HEK293 (cell line): ENCODE results near the gene AP1S1.

Experiments used
- BCL11A ChIP-seq: fragments of 450-650 bp; formaldehyde crosslinking; IDR thresholded peaks from 2 replicates; pipeline ENCODE4 v1.5.1; 2016; ENCODE audit warnings: low read depth, missing biosample characterization, missing genetic modification characterization
- ELK4 ChIP-seq: IDR thresholded peaks from 2 replicates; pipeline ENCODE4 v1.6.1; 2011; ENCODE audit warnings: mild to moderate bottlenecking, low read depth, low read length, borderline replicate concordance
- IKZF3 ChIP-seq: fragments of 450-650 bp; IDR thresholded peaks from 2 replicates; pipeline ENCODE4 v1.5.0; 2018; ENCODE audit warnings: missing biosample characterization, mild to moderate bottlenecking, missing genetic modification characterization, moderate library complexity
- KLF10 ChIP-seq: fragments of 450-650 bp; IDR thresholded peaks from 2 replicates; pipeline ENCODE4 v1.5.1; 2018; ENCODE audit warnings: missing biosample characterization, mild to moderate bottlenecking, missing genetic modification characterization
- SP2 ChIP-seq: fragments of 450-650 bp; formaldehyde crosslinking; IDR thresholded peaks from 2 replicates; pipeline ENCODE4 v1.5.1; 2016; ENCODE audit warnings: missing biosample characterization, missing genetic modification characterization
- SP3 ChIP-seq: fragments of 450-650 bp; formaldehyde crosslinking; IDR thresholded peaks from 2 replicates; pipeline ENCODE4 v1.5.1; 2016; ENCODE audit warnings: missing biosample characterization, missing genetic modification characterization
- ZBTB8A ChIP-seq: fragments of 450-650 bp; formaldehyde crosslinking; IDR thresholded peaks from 2 replicates; pipeline ENCODE4 v1.5.1; 2016; ENCODE audit warnings: missing biosample characterization, missing genetic modification characterization
- ZFP3 ChIP-seq: fragments of 450-650 bp; formaldehyde crosslinking; IDR thresholded peaks from 2 replicates; pipeline ENCODE4 v1.5.1; 2016; ENCODE audit warnings: low read depth, missing biosample characterization, missing genetic modification characterization
- ZNF16 ChIP-seq: fragments of 450-650 bp; formaldehyde crosslinking; IDR thresholded peaks from 2 replicates; pipeline ENCODE4 v1.5.1; 2016; ENCODE audit warnings: low read depth, missing biosample characterization, missing genetic modification characterization
- ZNF266 ChIP-seq: fragments of 450-650 bp; formaldehyde crosslinking; IDR thresholded peaks from 2 replicates; pipeline ENCODE4 v1.5.1; 2016; ENCODE audit warnings: missing biosample characterization, missing genetic modification characterization, low read depth
- ZNF280C ChIP-seq: fragments of 450-650 bp; formaldehyde crosslinking; IDR thresholded peaks from 2 replicates; pipeline ENCODE4 v1.5.1; 2016; ENCODE audit warnings: missing biosample characterization, missing genetic modification characterization
- ZNF473 ChIP-seq: fragments of 450-650 bp; formaldehyde crosslinking; IDR thresholded peaks from 2 replicates; pipeline ENCODE4 v1.5.1; 2017; ENCODE audit warnings: missing biosample characterization, missing genetic modification characterization
- ZNF501 ChIP-seq: fragments of 450-650 bp; formaldehyde crosslinking; IDR thresholded peaks from 2 replicates; pipeline ENCODE4 v1.5.1; 2016; ENCODE audit warnings: missing biosample characterization, missing genetic modification characterization
- ZNF510 ChIP-seq: fragments of 450-650 bp; formaldehyde crosslinking; IDR thresholded peaks from 2 replicates; pipeline ENCODE4 v1.5.1; 2018; ENCODE audit warnings: mild to moderate bottlenecking, missing genetic modification characterization, missing biosample characterization; ENCODE audit not compliant: insufficient replicate concordance
- ZNF529 ChIP-seq: fragments of 450-650 bp; formaldehyde crosslinking; IDR thresholded peaks from 2 replicates; pipeline ENCODE4 v1.5.1; 2017; ENCODE audit warnings: missing genetic modification characterization, missing biosample characterization; ENCODE audit not compliant: insufficient replicate concordance
- ZNF549 ChIP-seq: fragments of 450-650 bp; IDR thresholded peaks from 2 replicates; pipeline ENCODE4 v1.5.1; 2018; ENCODE audit warnings: missing biosample characterization, missing genetic modification characterization, mild to moderate bottlenecking, inconsistent platforms, moderate library complexity
- ZNF621 ChIP-seq: fragments of 450-650 bp; formaldehyde crosslinking; IDR thresholded peaks from 2 replicates; pipeline ENCODE4 v1.5.1; 2017; ENCODE audit warnings: missing biosample characterization, missing genetic modification characterization
- ZNF654 ChIP-seq: fragments of 450-650 bp; formaldehyde crosslinking; IDR thresholded peaks from 2 replicates; pipeline ENCODE4 v1.5.1; 2016; ENCODE audit warnings: low read depth, missing biosample characterization, missing genetic modification characterization
- ZNF660 ChIP-seq: fragments of 450-650 bp; IDR thresholded peaks from 2 replicates; pipeline ENCODE4 v1.5.1; 2018; ENCODE audit warnings: missing biosample characterization, mild to moderate bottlenecking, missing genetic modification characterization
- ZNF670 ChIP-seq: fragments of 450-650 bp; formaldehyde crosslinking; IDR thresholded peaks from 2 replicates; pipeline ENCODE4 v1.5.1; 2016; ENCODE audit warnings: missing biosample characterization, missing genetic modification characterization, low read depth
- ZNF76 ChIP-seq: fragments of 450-650 bp; formaldehyde crosslinking; IDR thresholded peaks from 2 replicates; pipeline ENCODE4; 2016; ENCODE audit warnings: low read depth, missing biosample characterization, missing genetic modification characterization, borderline replicate concordance
- ZNF776 ChIP-seq: fragments of 450-650 bp; formaldehyde crosslinking; IDR thresholded peaks from 2 replicates; pipeline ENCODE4 v1.5.0; 2017; ENCODE audit warnings: missing biosample characterization, missing genetic modification characterization, borderline replicate concordance
- ZSCAN16 ChIP-seq: fragments of 450-650 bp; formaldehyde crosslinking; IDR thresholded peaks from 2 replicates; pipeline ENCODE4 v1.5.1; 2016; ENCODE audit warnings: missing biosample characterization, missing genetic modification characterization
- ZSCAN18 ChIP-seq: fragments of 450-650 bp; formaldehyde crosslinking; IDR thresholded peaks from 2 replicates; pipeline ENCODE4 v1.5.1; 2016; ENCODE audit warnings: missing biosample characterization, missing genetic modification characterization
- TF ChIP-seq, protein P1 (sequence below): fragments of 450-650 bp; formaldehyde crosslinking; IDR thresholded peaks from 2 replicates; pipeline ENCODE4 v1.5.1; 2017; ENCODE audit warnings: missing biosample characterization, mild to moderate bottlenecking, missing genetic modification characterization, moderate library complexity
- TF ChIP-seq, protein P2 (sequence below): fragments of 450-650 bp; formaldehyde crosslinking; IDR thresholded peaks from 2 replicates; pipeline ENCODE4 v1.5.1; 2017; ENCODE audit warnings: missing biosample characterization, missing genetic modification characterization
- TF ChIP-seq, protein P3 (sequence below): fragments of 450-650 bp; formaldehyde crosslinking; IDR thresholded peaks from 2 replicates; pipeline ENCODE4 v1.5.1; 2016; ENCODE audit warnings: missing biosample characterization, missing genetic modification characterization
- TF ChIP-seq, protein P4 (sequence below): fragments of 450-650 bp; formaldehyde crosslinking; IDR thresholded peaks from 2 replicates; pipeline ENCODE4; 2016; ENCODE audit warnings: missing biosample characterization, missing genetic modification characterization
- TF ChIP-seq, protein P5 (sequence below): fragments of 450-650 bp; formaldehyde crosslinking; IDR thresholded peaks from 2 replicates; pipeline ENCODE4 v1.5.1; 2016; ENCODE audit warnings: missing biosample characterization, missing genetic modification characterization

Gene AP1S1

DNA sequence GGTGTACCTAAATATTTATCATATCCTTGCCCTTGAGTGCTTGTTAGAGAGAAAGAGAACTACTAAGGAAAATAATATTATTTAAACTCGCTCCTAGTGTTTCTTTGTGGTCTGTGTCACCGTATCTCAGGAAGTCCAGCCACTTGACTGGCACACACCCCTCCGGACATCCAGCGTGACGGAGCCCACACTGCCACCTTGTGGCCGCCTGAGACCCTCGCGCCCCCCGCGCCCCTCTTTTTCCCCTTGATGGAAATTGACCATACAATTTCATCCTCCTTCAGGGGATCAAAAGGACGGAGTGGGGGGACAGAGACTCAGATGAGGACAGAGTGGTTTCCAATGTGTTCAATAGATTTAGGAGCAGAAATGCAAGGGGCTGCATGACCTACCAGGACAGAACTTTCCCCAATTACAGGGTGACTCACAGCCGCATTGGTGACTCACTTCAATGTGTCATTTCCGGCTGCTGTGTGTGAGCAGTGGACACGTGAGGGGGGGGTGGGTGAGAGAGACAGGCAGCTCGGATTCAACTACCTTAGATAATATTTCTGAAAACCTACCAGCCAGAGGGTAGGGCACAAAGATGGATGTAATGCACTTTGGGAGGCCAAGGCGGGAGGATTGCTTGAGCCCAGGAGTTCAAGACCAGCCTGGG lies 15.9 kb upstream of the AP1S1 start (continued):
- TF ChIP-seq, protein P1, sequence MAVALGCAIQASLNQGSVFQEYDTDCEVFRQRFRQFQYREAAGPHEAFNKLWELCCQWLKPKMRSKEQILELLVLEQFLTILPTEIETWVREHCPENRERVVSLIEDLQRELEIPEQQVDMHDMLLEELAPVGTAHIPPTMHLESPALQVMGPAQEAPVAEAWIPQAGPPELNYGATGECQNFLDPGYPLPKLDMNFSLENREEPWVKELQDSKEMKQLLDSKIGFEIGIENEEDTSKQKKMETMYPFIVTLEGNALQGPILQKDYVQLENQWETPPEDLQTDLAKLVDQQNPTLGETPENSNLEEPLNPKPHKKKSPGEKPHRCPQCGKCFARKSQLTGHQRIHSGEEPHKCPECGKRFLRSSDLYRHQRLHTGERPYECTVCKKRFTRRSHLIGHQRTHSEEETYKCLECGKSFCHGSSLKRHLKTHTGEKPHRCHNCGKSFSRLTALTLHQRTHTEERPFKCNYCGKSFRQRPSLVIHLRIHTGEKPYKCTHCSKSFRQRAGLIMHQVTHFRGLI (tag by site-specific recombination) = peak; percentile 37; the same call in 1 of the 2 replicates
- TF ChIP-seq ZSCAN16 (tag by site-specific recombination) (no peak), ZNF501 (tag by site-specific recombination) (peak; percentile 94), ZSCAN18 (tag by site-specific recombination) (0 out of 2 replicates have a peak, but pooled peaks have one; percentile 40), ZNF549 (tag by site-specific recombination) (no peak), ZNF776 (tag by site-specific recombination) (no peak), ZNF76 (peak; percentile 65; the same call in 1 of the 2 replicates), ZNF473 (tag by site-specific recombination) (no peak), SP3 (tag by site-specific recombination) (peak; percentile 61), ZNF529 (tag by site-specific recombination) (no peak), ZNF510 (tag by site-specific recombination) (no peak), ZNF621 (tag by site-specific recombination) (no peak), ELK4 (no peak), IKZF3 (tag by site-specific recombination) (no peak), SP2 (tag by site-specific recombination) (peak; percentile 58), ZNF280C (no peak), ZBTB8A (tag by site-specific recombination) (peak; percentile 55), ZNF266 (tag by site-specific recombination) (no peak), KLF10 (tag by site-specific recombination) (peak; percentile 95), ZNF660 (tag by site-specific recombination) (peak; percentile 86), ZFP3 (tag by site-specific recombination) (no peak), ZNF670 (no peak), ZNF16 (no peak), ZNF654 (peak; percentile 65), BCL11A (tag by site-specific recombination) (peak; percentile 99)
- TF ChIP-seq, protein P2, sequence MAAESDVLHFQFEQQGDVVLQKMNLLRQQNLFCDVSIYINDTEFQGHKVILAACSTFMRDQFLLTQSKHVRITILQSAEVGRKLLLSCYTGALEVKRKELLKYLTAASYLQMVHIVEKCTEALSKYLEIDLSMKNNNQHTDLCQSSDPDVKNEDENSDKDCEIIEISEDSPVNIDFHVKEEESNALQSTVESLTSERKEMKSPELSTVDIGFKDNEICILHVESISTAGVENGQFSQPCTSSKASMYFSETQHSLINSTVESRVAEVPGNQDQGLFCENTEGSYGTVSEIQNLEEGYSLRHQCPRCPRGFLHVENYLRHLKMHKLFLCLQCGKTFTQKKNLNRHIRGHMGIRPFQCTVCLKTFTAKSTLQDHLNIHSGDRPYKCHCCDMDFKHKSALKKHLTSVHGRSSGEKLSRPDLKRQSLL = no peak
- TF ChIP-seq, protein P3, sequence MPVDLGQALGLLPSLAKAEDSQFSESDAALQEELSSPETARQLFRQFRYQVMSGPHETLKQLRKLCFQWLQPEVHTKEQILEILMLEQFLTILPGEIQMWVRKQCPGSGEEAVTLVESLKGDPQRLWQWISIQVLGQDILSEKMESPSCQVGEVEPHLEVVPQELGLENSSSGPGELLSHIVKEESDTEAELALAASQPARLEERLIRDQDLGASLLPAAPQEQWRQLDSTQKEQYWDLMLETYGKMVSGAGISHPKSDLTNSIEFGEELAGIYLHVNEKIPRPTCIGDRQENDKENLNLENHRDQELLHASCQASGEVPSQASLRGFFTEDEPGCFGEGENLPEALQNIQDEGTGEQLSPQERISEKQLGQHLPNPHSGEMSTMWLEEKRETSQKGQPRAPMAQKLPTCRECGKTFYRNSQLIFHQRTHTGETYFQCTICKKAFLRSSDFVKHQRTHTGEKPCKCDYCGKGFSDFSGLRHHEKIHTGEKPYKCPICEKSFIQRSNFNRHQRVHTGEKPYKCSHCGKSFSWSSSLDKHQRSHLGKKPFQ (tag by site-specific recombination) = peak; percentile 72; the same call in 1 of the 2 replicates
- TF ChIP-seq, protein P4, sequence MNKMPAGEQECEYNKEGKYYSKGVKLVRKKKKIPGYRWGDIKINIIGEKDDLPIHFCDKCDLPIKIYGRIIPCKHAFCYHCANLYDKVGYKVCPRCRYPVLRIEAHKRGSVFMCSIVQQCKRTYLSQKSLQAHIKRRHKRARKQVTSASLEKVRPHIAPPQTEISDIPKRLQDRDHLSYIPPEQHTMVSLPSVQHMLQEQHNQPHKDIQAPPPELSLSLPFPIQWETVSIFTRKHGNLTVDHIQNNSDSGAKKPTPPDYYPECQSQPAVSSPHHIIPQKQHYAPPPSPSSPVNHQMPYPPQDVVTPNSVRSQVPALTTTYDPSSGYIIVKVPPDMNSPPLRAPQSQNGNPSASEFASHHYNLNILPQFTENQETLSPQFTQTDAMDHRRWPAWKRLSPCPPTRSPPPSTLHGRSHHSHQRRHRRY (tag by site-specific recombination) = no peak
- TF ChIP-seq, protein P5, sequence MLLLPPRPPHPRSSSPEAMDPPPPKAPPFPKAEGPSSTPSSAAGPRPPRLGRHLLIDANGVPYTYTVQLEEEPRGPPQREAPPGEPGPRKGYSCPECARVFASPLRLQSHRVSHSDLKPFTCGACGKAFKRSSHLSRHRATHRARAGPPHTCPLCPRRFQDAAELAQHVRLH (tag by site-specific recombination) = peak; percentile 70
